Effector memory CD8-positive, alpha-beta T cell (primary cell): ENCODE data around the gene ERGIC3.

Source experiments
- ATAC-seq: fragments of 150-1000 bp; cut with Tn5 transposase; replicated peaks from 2 replicates; pipeline ENCODE4 v1.10.0; 2021; ENCODE audit warnings: mild to moderate bottlenecking, moderate library complexity
- DNase-seq, 3 experiments: peaks; one replicate each; pipeline ENCODE4 v3.0.0; 2021
- H3K27ac Mint-ChIP-seq, 2 donors: one replicate each; pipeline ENCODE4 v1.8.0; 2022; ENCODE audit warnings: mild to moderate bottlenecking in 2 of 2, mixed read lengths in 2 of 2, moderate library complexity in 2 of 2
- H3K27me3 Mint-ChIP-seq, 2 donors: one replicate each; pipeline ENCODE4 v1.8.0; 2022; ENCODE audit warnings: mixed read lengths in 2 of 2
- H3K36me3 Mint-ChIP-seq: one replicate; pipeline ENCODE4 v1.8.0; 2022; ENCODE audit warnings: mild to moderate bottlenecking, moderate library complexity, mixed read lengths; ENCODE audit not compliant: insufficient read depth
- H3K4me1 Mint-ChIP-seq, 2 donors: one replicate each; pipeline ENCODE4 v1.8.0; 2022; ENCODE audit warnings: low read depth in 2 of 2, mixed read lengths in 2 of 2
- H3K4me3 Mint-ChIP-seq, 2 donors: one replicate each; pipeline ENCODE4 v1.8.0; 2022; ENCODE audit warnings: mild to moderate bottlenecking in 2 of 2, mixed read lengths in 2 of 2, moderate library complexity in 2 of 2
- H3K9me3 Mint-ChIP-seq, 2 donors: one replicate each; pipeline ENCODE4 v1.8.0; 2022; ENCODE audit warnings: mixed read lengths in 2 of 2

ERGIC3 gene

DNA sequence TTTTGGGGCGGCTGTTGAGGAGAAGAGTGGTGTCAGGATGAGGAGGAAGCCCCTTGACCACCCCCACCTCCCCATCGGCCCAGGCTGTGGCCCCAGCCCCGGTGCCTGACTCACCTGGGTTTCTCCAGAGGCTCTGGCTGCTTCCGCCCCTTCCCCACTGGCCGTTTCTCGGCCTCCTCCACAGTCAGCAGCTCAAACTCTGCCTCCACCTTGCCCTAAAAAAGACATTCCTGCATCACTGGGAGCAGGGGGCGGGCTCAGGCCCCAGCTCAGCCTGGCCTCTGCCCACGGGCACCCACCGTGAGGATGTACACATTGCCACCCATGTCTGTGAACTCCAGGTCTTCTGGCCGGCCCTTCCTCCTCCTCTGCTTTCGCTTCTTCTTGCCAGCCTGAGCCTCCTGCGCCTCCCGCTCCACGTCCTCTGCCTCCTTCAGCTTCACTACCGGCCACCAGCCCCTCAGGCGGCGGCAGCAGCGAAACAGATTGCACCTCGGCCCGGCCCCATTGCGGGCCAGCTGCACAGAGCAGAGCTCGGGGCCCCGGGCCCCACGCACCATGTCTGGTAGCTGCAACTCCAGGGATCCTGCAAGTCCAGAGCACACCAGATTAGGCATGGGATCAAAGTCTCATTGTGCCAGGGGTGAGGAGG is 17.3 kb downstream of the ERGIC3 start:
- DNase-seq (no peak), ATAC-seq (no peak)
- H3K27ac Mint-ChIP-seq, result peak overlapping the region; percentile 23 to 59
- H3K9me3 Mint-ChIP-seq, result no peaks in the 10 kb centered on the region
- H3K4me3 Mint-ChIP-seq, result no peak overlapping the region
- peaks cover 0 to 3% of the 10 kb centered on the region in 2 donors for H3K4me1 Mint-ChIP-seq
- H3K27me3 Mint-ChIP-seq, result peaks cover 5 to 21% of the 10 kb centered on the region in 2 donors
- peaks cover 4% of the 10 kb centered on the region for H3K36me3 Mint-ChIP-seq

DNA sequence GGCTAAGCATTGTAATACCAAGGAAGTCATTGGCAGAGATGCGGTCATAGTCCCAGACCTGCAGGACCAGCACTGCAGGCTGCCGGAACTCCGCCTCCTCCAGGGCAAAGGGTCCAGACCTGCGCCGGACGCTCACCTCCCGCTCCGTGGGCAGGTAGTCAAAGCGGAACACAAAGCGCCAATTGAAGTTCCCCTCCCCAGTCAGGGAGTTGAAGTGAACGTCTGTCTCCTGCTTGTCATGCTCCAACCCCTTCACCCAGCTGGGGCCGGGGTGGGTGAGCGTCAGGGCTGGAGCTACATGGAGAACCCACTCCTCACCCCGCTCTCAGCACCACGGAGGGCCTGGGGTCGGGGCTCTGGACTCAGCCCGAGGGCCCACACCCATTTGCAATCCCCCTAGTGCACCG is 18.2 kb downstream of the ERGIC3 start:
- ATAC-seq (no peak), DNase-seq (no peak)
- Mint-ChIP-seq H3K4me3 (no peak overlapping the region), H3K9me3 (no peaks in the 10 kb centered on the region), H3K4me1 (peaks cover 0 to 3% of the 10 kb centered on the region in 2 donors), H3K27ac (no peak overlapping the region), H3K27me3 (peaks cover 5 to 30% of the 10 kb centered on the region in 2 donors), H3K36me3 (peaks cover 4% of the 10 kb centered on the region)

DNA sequence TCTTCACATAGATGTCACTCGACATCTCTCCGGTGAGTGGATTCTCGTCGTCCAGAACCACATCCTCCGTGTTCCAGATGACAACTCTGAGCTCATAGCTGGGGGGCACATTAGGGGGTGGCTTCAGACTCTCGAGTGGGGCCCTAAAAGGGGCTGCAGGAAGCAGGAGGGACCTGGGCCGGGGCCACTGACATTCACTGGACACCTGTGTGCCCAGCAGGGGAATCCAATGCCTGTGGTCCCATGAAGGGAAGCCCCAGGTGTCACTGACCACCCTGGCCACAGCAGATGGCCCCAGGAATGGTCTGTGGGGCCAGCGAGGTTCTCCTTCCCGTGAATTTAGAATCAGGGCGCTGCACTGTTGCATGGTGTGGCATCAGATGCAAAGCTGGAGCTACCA is 18.7 kb downstream of the ERGIC3 start:
- Mint-ChIP-seq H3K27me3 (peaks cover 5 to 30% of the 10 kb centered on the region in 2 donors), H3K4me1 (peaks cover 0 to 3% of the 10 kb centered on the region in 2 donors)
- ATAC-seq, result no peak

DNA sequence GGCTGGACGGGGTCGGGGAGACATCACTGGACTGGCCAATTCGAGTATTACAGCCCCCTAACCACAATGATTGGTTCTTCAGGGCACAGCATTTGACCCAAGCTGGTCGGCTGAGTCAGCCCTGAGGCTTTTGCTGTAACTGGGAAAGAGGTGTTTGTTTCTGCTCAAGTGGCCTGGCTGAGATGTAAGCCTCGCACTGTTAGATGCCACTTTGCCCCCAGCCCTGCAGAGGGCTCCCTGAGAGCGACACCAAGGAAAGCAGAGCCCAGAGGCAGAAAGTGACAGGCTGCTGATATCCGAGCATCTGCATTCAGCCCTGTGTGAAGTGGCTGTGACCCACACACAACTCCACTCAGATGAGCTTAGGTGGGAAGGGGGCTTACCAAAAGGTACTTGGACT is 19.4 kb downstream of the ERGIC3 start:
- DNase-seq, result peak in 1 of 3 experiments; percentile 8
- H3K4me1 Mint-ChIP-seq, result peaks cover 0 to 3% of the 10 kb centered on the region in 2 donors
- peaks cover 5 to 30% of the 10 kb centered on the region in 2 donors for H3K27me3 Mint-ChIP-seq
- ATAC-seq, result peak; percentile 56
- H3K4me3 Mint-ChIP-seq, result no peak overlapping the region
- no peak overlapping the region for H3K27ac Mint-ChIP-seq
- H3K9me3 Mint-ChIP-seq, result no peaks in the 10 kb centered on the region
- no peaks in the 10 kb centered on the region for H3K36me3 Mint-ChIP-seq

More for the DNA sequence above, 18.7 kb downstream of the ERGIC3 start:
- Mint-ChIP-seq H3K36me3 (peaks cover 4% of the 10 kb centered on the region), H3K9me3 (no peaks in the 10 kb centered on the region), H3K4me3 (no peak overlapping the region), H3K27ac (no peak overlapping the region)
- DNase-seq, result no peak

DNA sequence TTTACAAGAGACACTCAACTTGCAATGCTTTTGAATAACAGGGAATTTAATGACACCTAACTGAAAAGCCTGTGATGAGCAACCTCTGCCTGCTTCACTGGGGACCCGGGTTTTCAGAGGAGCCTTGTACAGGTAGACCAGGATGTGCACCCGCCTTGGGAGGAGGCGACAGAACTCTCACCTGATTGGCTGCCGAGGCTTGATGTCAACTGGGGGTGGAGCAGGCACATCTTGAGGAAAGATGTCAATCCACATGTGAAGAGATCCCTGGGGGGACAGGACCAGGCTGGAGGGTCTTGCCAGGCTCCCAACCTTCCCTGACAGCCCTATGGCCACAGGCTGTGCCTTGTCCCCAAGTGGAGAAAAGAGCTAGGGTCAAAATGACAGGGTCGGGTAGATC is 19.8 kb downstream of the ERGIC3 start:
- no peaks in the 10 kb centered on the region for H3K9me3 Mint-ChIP-seq
- H3K27ac Mint-ChIP-seq, result no peak overlapping the region

DNA sequence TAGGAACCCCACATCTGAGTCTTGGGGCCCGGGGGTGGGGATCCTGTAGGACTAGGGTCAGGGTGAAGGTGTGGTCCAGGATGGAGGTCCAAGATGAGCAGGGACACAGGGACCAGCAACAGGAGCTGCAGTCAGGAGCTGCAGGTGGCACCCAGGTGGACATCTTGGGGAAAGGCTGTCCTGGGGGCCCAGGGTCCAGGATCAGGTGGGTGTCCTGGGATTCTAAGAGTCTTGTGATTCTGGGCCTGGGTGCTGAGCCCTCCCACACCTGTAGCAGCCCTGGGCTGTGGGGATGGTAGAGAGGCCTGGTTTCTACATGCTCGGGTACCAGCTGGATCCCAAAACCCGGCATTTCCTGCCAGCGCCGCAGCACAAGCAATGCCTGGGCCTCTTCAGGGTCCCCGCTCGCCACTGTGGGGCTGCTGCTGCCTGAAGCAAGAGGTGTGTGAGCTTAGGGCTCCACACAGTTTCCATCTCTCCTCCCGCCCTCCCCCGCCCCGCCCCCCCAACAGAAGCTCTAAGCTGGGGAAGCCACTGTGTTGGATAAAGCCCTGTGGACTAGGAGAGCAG is 20.7 kb downstream of the ERGIC3 start:
- H3K27me3 Mint-ChIP-seq, result peaks cover 5 to 30% of the 10 kb centered on the region in 2 donors
- H3K27ac Mint-ChIP-seq, result no peak overlapping the region
- DNase-seq (no peak), ATAC-seq (no peak)
- H3K4me1 Mint-ChIP-seq, result peaks cover 0 to 3% of the 10 kb centered on the region in 2 donors
- H3K36me3 Mint-ChIP-seq, result no peaks in the 10 kb centered on the region
- H3K4me3 Mint-ChIP-seq, result no peak overlapping the region
- H3K9me3 Mint-ChIP-seq, result no peaks in the 10 kb centered on the region

More for the DNA sequence above, 19.8 kb downstream of the ERGIC3 start:
- ATAC-seq (no peak), DNase-seq (no peak)
- Mint-ChIP-seq H3K27me3 (peaks cover 5 to 30% of the 10 kb centered on the region in 2 donors), H3K36me3 (no peaks in the 10 kb centered on the region), H3K4me3 (no peak overlapping the region), H3K4me1 (peaks cover 0 to 3% of the 10 kb centered on the region in 2 donors)

DNA sequence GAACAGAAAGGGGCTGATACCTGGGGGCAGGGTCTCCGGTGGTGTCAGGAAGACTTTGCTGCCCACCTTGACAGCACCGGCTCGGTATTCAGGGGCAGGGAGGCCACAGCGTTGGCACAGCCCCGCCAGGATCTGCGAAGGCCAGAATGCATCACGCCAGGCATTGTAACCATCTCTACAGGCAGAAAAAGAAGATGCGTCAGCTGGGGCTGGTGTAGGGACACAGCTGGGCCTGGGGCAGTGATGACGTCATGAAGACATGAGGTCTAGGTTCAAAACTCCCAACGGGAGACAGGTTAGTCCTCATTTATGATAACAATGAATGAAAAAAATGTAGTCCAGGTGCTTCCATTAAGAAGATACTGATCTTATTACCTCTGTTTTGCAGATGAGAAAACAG is 22.0 kb downstream of the ERGIC3 start:
- H3K4me3 Mint-ChIP-seq, result no peak overlapping the region
- H3K36me3 Mint-ChIP-seq, result peaks cover 2% of the 10 kb centered on the region
- ATAC-seq (no peak), DNase-seq (no peak)
- H3K27me3 Mint-ChIP-seq, result peaks cover 5 to 30% of the 10 kb centered on the region in 2 donors
- no peaks in the 10 kb centered on the region for H3K9me3 Mint-ChIP-seq
- H3K4me1 Mint-ChIP-seq, result peaks cover 0 to 1% of the 10 kb centered on the region in 2 donors
- H3K27ac Mint-ChIP-seq, result no peak overlapping the region

DNA sequence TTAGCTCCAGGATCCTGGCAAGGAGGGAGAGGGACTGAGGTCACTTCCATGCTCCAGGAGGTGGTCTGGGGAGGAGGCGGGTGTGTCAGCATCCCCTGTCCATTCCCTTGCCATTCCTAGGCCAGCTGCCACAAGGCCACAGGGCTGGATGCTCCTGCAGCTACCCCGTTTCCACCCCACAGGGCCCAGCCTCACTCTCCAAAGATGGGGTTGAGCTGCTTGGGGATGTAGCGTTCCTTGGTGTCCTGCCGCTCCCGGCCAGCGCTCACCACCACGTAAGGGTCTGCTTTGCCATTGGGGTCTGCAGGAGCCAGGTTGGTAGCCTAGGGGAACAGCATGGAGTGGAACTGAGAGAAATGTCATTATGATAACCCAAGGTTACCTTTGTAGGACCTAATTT is 23.0 kb downstream of the ERGIC3 start:
- ATAC-seq (no peak), DNase-seq (no peak)
- no peak overlapping the region for H3K27ac Mint-ChIP-seq
- H3K9me3 Mint-ChIP-seq, result no peaks in the 10 kb centered on the region
- no peak overlapping the region for H3K4me3 Mint-ChIP-seq
- H3K36me3 Mint-ChIP-seq, result peaks cover 3% of the 10 kb centered on the region
- H3K27me3 Mint-ChIP-seq, result peaks cover 5 to 30% of the 10 kb centered on the region in 2 donors
- H3K4me1 Mint-ChIP-seq, result peaks cover 0 to 1% of the 10 kb centered on the region in 2 donors

DNA sequence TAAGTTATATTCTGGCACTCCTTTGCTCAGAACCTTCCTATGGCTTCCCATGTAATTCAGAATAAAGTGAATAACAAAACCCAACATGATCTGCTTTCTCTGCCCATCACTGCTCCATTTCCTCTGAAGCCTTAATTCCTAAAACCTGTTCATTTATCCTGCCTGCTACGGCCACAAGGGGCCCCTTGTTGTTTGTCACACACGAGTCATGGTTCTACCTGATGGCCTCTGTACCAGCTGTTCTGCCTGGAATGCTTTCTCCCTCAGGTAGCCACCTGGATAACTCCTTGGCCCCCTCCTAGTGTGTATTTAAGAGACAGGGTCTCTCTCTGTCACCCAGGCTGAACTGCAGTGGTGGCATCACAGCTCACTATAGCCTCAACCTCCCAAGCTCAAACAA is 26.8 kb downstream of the ERGIC3 start:
- no peak for ATAC-seq

DNA sequence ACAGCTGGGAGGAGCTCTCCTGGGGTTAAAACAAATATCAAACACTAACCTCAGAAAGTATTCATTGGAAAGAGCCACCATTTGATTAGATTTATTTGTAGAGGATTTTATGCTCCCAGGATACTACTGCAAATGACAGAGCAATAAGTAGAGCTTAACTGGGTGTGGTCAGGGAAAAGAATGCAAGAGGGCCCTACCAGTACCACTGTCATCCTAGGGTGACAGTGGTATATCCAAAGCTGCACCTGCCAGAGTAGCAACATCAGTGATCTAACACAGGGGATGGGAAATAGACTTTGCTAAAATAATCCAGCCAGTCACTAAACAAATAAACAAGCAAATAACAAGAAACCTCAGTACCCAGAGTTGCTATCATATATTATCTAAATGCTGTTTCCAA is 29.7 kb downstream of the ERGIC3 start:
- ATAC-seq (no peak), DNase-seq (no peak)
- Mint-ChIP-seq H3K36me3 (peaks cover 3% of the 10 kb centered on the region), H3K9me3 (peaks cover 0 to 3% of the 10 kb centered on the region in 2 donors), H3K4me3 (no peak overlapping the region), H3K4me1 (no peaks in the 10 kb centered on the region), H3K27me3 (peaks cover 0 to 6% of the 10 kb centered on the region in 2 donors), H3K27ac (no peak overlapping the region)

More for the DNA sequence above, 26.8 kb downstream of the ERGIC3 start:
- H3K4me3 Mint-ChIP-seq, result no peak overlapping the region
- peaks cover 3% of the 10 kb centered on the region for H3K36me3 Mint-ChIP-seq
- H3K27me3 Mint-ChIP-seq, result peaks cover 4 to 14% of the 10 kb centered on the region in 2 donors
- no peak overlapping the region for H3K27ac Mint-ChIP-seq
- no peaks in the 10 kb centered on the region for H3K4me1 Mint-ChIP-seq
- peaks cover 0 to 3% of the 10 kb centered on the region in 2 donors for H3K9me3 Mint-ChIP-seq
- DNase-seq, result no peak

DNA sequence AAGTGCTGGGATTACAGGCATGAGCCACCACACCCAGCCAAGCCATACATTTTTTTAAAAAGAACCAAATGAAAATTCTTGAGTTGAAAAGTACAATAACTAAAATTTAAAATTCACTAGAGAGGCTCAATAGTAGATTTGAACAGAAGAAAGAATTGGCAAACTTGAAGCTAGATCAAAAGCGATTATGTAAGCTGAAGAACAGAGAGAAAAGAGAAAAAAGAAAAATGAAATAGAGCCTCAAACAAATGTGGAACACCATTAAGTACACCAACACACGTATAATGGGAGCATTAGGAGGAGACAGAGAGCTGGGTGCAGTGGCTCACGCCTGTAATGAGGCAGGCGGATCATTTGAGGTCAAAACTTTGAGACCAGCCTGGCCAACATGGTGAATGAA is 31.0 kb downstream of the ERGIC3 start:
- Mint-ChIP-seq H3K27me3 (peaks cover 0 to 9% of the 10 kb centered on the region in 2 donors), H3K4me1 (no peaks in the 10 kb centered on the region), H3K4me3 (no peak overlapping the region), H3K36me3 (peaks cover 3% of the 10 kb centered on the region), H3K27ac (no peak overlapping the region), H3K9me3 (peaks cover 0 to 3% of the 10 kb centered on the region in 2 donors)
- ATAC-seq, result no peak
- DNase-seq, result no peak

DNA sequence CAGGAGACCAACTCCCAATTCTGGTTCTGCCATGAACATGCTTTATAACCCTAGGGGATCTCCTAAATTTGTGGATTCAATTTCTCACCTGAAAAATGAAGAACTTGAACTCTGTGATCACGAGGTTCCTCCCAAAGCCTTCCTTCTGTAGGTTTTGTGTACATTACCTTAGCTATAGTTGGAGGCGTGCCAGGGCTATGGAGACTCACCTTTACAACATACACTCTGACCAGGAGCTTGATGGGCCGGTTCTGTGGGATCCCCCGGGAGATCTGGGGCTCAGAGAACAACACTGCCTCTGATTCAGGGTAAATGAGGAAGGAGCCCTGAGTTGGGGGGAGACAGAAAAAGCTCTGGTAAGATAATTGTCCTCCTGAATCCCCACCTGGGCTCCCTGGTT is 34.1 kb downstream of the ERGIC3 start:
- peaks cover 0 to 3% of the 10 kb centered on the region in 2 donors for H3K9me3 Mint-ChIP-seq
- no peak overlapping the region for H3K27ac Mint-ChIP-seq
- no peaks in the 10 kb centered on the region for H3K4me1 Mint-ChIP-seq
- peaks cover 4% of the 10 kb centered on the region for H3K36me3 Mint-ChIP-seq
- DNase-seq (no peak), ATAC-seq (no peak)
- no peak overlapping the region for H3K4me3 Mint-ChIP-seq
- H3K27me3 Mint-ChIP-seq, result peaks cover 11 to 27% of the 10 kb centered on the region in 2 donors

DNA sequence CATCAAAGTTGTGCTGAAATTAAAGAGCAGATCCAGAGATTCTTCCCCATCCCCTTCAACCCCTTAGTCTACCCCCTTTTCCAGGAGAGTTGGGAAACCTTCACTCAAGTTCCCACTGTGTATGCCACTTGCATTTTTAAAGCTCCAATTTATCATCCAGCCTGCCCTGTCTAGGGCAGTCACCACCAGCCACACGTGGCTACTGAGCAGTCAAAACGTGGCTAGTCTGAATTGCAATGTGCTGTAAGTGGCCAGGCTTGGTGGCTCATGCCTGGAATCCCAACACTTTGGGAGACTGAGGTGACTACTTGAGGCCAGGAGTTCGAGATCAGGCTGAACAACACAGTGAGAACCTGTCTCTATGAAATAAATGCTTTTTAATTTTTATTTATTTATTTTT is 34.9 kb downstream of the ERGIC3 start:
- Mint-ChIP-seq H3K4me1 (no peaks in the 10 kb centered on the region), H3K36me3 (peaks cover 4% of the 10 kb centered on the region), H3K4me3 (no peak overlapping the region), H3K9me3 (peaks cover 0 to 3% of the 10 kb centered on the region in 2 donors), H3K27me3 (peaks cover 11 to 27% of the 10 kb centered on the region in 2 donors), H3K27ac (no peak overlapping the region)
- ATAC-seq (no peak), DNase-seq (no peak)

DNA sequence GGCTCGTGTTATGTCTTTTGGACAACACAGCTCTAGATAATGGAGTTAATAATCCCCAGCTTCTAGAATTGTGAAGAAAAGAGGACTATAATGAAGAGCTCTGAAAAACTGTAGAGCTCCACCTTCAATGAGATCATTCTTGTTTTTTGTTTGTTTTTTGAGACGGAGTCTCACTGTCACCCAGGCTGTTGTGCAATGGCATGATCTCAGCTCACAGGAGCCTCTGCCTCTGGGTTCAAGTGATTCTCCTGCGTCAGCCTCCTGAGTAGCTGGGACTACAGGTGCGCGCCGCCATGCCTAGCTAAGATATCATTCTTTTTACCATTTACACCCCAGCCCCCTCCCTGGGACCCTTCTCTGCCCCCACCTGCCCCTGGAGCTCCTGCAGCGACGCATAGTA is 36.6 kb downstream of the ERGIC3 start:
- Mint-ChIP-seq H3K4me3 (no peak overlapping the region), H3K27ac (no peak overlapping the region), H3K9me3 (no peaks in the 10 kb centered on the region), H3K36me3 (peaks cover 4% of the 10 kb centered on the region), H3K27me3 (peaks cover 11 to 27% of the 10 kb centered on the region in 2 donors), H3K4me1 (no peaks in the 10 kb centered on the region)
- ATAC-seq, result no peak
- no peak for DNase-seq
